WTC11 (cell line): Measurements from ENCODE around the gene KRT24. TPM values are rescaled to one million over a fixed set of nuclear protein-coding genes. Genes with fewer than 3 reads are reported as not detected.
A peak's percentile ranks its signal among the peaks of the same experiment; 100 is the strongest.

ENCODE experiments used
- ATAC-seq: fragments of 200-7000 bp; cut with Tn5 transposase; 2 replicates; pipeline ENCODE4 v1.10.0; 2021; ENCODE audit warnings: mild to moderate bottlenecking, moderate library complexity
- CTCF ChIA-PET: fragments of 300-600 bp; sonication (Branson Sonifier 250); formaldehyde crosslinking; loops from one replicate; lab custom pipeline; 2021; ENCODE audit warnings: antibody characterized with exemption; lab: Charles Lee
- POLR2A ChIA-PET: fragments of 350-600 bp; sonication (Branson Sonifier 250); formaldehyde crosslinking; loops from one replicate; lab custom pipeline; 2021; ENCODE audit warnings: antibody characterized with exemption; lab: Charles Lee
- DNase-seq: peaks from one replicate; pipeline ENCODE4 v3.0.0; 2021; ENCODE audit warnings: low spot score
- H3K27ac Mint-ChIP-seq: 2 replicates; pipeline ENCODE4 v1.8.0; 2021; ENCODE audit warnings: mixed read lengths
- H3K27me3 Mint-ChIP-seq: 2 replicates; pipeline ENCODE4 v1.8.0; 2021; ENCODE audit warnings: low read depth, mild to moderate bottlenecking, moderate library complexity, mixed read lengths
- H3K36me3 Mint-ChIP-seq: 2 replicates; pipeline ENCODE4 v1.8.0; 2021; ENCODE audit warnings: mixed read lengths
- H3K4me1 Mint-ChIP-seq: 2 replicates; pipeline ENCODE4 v1.8.0; 2022; ENCODE audit warnings: mixed read lengths
- H3K4me3 Mint-ChIP-seq: 2 replicates; pipeline ENCODE4 v1.8.0; 2021; ENCODE audit warnings: mild to moderate bottlenecking, moderate library complexity, mixed read lengths
- H3K9me3 Mint-ChIP-seq: 2 replicates; pipeline ENCODE4 v1.8.0; 2021; ENCODE audit warnings: mixed read lengths
- E2F5 ChIP-seq: sonication (generic); formaldehyde crosslinking; IDR thresholded peaks from 2 replicates; pipeline ENCODE4 v1.8.1; 2022; ENCODE audit warnings: mild to moderate bottlenecking, moderate library complexity, missing genetic modification reagents
- ERG ChIP-seq: fragments of 250-450 bp; sonication (Bioruptor Pico); IDR thresholded peaks from 2 replicates; pipeline ENCODE4 v1.8.0; 2021; ENCODE audit warnings: mild to moderate bottlenecking
- FOXJ3 ChIP-seq: sonication (generic); formaldehyde crosslinking; IDR thresholded peaks from 2 replicates; pipeline ENCODE4 v1.9.0; 2021; ENCODE audit warnings: missing genetic modification reagents, mild to moderate bottlenecking, borderline replicate concordance
- FOXP1 ChIP-seq: sonication (generic); formaldehyde crosslinking; IDR thresholded peaks from 2 replicates; pipeline ENCODE4 v1.8.0; 2022; ENCODE audit warnings: missing genetic modification reagents, mild to moderate bottlenecking, moderate library complexity, borderline replicate concordance
- GRHL2 ChIP-seq: fragments of 250-450 bp; sonication (Bioruptor Pico); IDR thresholded peaks from 2 replicates; pipeline ENCODE4 v1.8.0; 2022; ENCODE audit warnings: mild to moderate bottlenecking, moderate library complexity; ENCODE audit not compliant: insufficient replicate concordance, severe bottlenecking
- IRF1 ChIP-seq: sonication (generic); formaldehyde crosslinking; IDR thresholded peaks from 2 replicates; pipeline ENCODE4 v1.8.0; 2023; ENCODE audit warnings: missing genetic modification reagents
- JAZF1 ChIP-seq: fragments of 250-450 bp; sonication (Bioruptor Pico); IDR thresholded peaks from 2 replicates; pipeline ENCODE4 v1.9.0; 2021; ENCODE audit warnings: moderate library complexity, mild to moderate bottlenecking, inconsistent platforms
- MLX ChIP-seq: sonication (generic); formaldehyde crosslinking; IDR thresholded peaks from 2 replicates; pipeline ENCODE4 v1.8.1; 2023; ENCODE audit warnings: mild to moderate bottlenecking, missing genetic modification reagents, moderate library complexity
- NR3C1 ChIP-seq: sonication (generic); formaldehyde crosslinking; conservative IDR thresholded peaks from 2 replicates; pipeline ENCODE4 v1.8.1; 2023; ENCODE audit warnings: low read depth, mild to moderate bottlenecking, missing genetic modification reagents
- PRDM15 ChIP-seq: sonication (generic); formaldehyde crosslinking; IDR thresholded peaks from 2 replicates; pipeline ENCODE4 v1.8.0; 2022; ENCODE audit warnings: missing genetic modification reagents
- PREB ChIP-seq: sonication (generic); formaldehyde crosslinking; IDR thresholded peaks from 2 replicates; pipeline ENCODE4 v1.8.1; 2022; ENCODE audit warnings: mild to moderate bottlenecking, missing genetic modification reagents, moderate library complexity, borderline replicate concordance
- RORB ChIP-seq: fragments of 250-450 bp; sonication (Bioruptor Pico); IDR thresholded peaks from 2 replicates; pipeline ENCODE4 v1.9.0; 2021; ENCODE audit warnings: mild to moderate bottlenecking
- SMAD4 ChIP-seq: sonication (generic); formaldehyde crosslinking; IDR thresholded peaks from 2 replicates; pipeline ENCODE4 v1.8.0; 2022; ENCODE audit warnings: mild to moderate bottlenecking, missing genetic modification reagents
- TEAD4 ChIP-seq: sonication (generic); formaldehyde crosslinking; IDR thresholded peaks from 2 replicates; pipeline ENCODE4 v1.8.0; 2022; ENCODE audit warnings: mild to moderate bottlenecking, missing genetic modification reagents
- ZBTB21 ChIP-seq: sonication (generic); formaldehyde crosslinking; IDR thresholded peaks from 2 replicates; pipeline ENCODE4 v1.8.1; 2023; ENCODE audit warnings: mild to moderate bottlenecking, missing genetic modification reagents, borderline replicate concordance
- ZNF121 ChIP-seq: sonication (generic); formaldehyde crosslinking; IDR thresholded peaks from 2 replicates; pipeline ENCODE4 v1.8.0; 2023; ENCODE audit warnings: missing genetic modification reagents
- ZNF423 ChIP-seq: fragments of 250-450 bp; sonication (Bioruptor Pico); IDR thresholded peaks from 2 replicates; pipeline ENCODE4 v2.1.2; 2022; ENCODE audit warnings: mild to moderate bottlenecking, moderate library complexity
- total RNA-seq: library from RNA; stranded (reverse); gene quantifications from 3 replicates; pipeline ENCODE4 v1.2.3, GENCODE V29; 2021

Gene KRT24
- total RNA-seq, 1 experiment from 2014 or later: not detected

- peak; percentile 57; the same call in 1 of the 2 replicates for ATAC-seq
- TF ChIP-seq RORB: no peak
- no peak for TF ChIP-seq GRHL2 (CRISPR knock-in tag)
- TF ChIP-seq ZBTB21 (CRISPR knock-in tag): no peak
- TF ChIP-seq TEAD4 (CRISPR knock-in tag): no peak
- no peak for TF ChIP-seq MLX (CRISPR knock-in tag)
- TF ChIP-seq ZNF423: no peak
- no peak for TF ChIP-seq FOXJ3 (CRISPR knock-in tag)
- TF ChIP-seq SMAD4 (CRISPR knock-in tag): no peak
- no peak for TF ChIP-seq PRDM15
- no peak for TF ChIP-seq E2F5 (CRISPR knock-in tag)
- no peak for TF ChIP-seq ERG (CRISPR knock-in tag)
- no peak for TF ChIP-seq FOXP1 (CRISPR knock-in tag)
- TF ChIP-seq JAZF1 (CRISPR knock-in tag): no peak
- no peak for TF ChIP-seq NR3C1 (CRISPR knock-in tag)
- TF ChIP-seq, all 79 proteins: peak for 0
- no peak overlapping the region for H3K27ac Mint-ChIP-seq
- H3K36me3 Mint-ChIP-seq: no peaks in the 10 kb centered on the region
- H3K9me3 Mint-ChIP-seq: no peaks in the 10 kb centered on the region
- no peaks in the 10 kb centered on the region for H3K27me3 Mint-ChIP-seq
- ChIA-PET POLR2A (no interaction called here), CTCF (interaction anchor here (1.0 to 1.2 kb wide), 3 partner anchors 43 to 48 kb away, joined by 3 read pairs; no protein-coding TSS in a partner anchor)
- DNase-seq: no peak
- H3K4me1 Mint-ChIP-seq: peaks cover 16% of the 10 kb centered on the region
- no peak overlapping the region for H3K4me3 Mint-ChIP-seq
Observed at GRCh38 chr17:40663252-40663651, 40.3 kb downstream of the KRT24 start.

GRCh38 chr17:40659911-40660310 is 43.6 kb downstream of the KRT24 start:
- no peak for ATAC-seq
- Mint-ChIP-seq H3K27me3 (no peaks in the 10 kb centered on the region), H3K4me1 (peaks cover 6% of the 10 kb centered on the region), H3K27ac (no peak overlapping the region), H3K4me3 (no peak overlapping the region)
- TF ChIP-seq PREB (CRISPR knock-in tag) (no peak), MLX (CRISPR knock-in tag) (no peak), ZNF121 (CRISPR knock-in tag) (no peak), IRF1 (no peak), FOXP1 (CRISPR knock-in tag) (no peak)
- TF ChIP-seq, all 79 proteins: peak for 0
- DNase-seq: no peak
- POLR2A ChIA-PET: interaction anchor here (0.6 kb wide), 1 partner anchor 12 kb away, joined by 3 read pairs; no protein-coding TSS in a partner anchor
- Mint-ChIP-seq H3K9me3 (no peaks in the 10 kb centered on the region), H3K36me3 (no peaks in the 10 kb centered on the region)
- CTCF ChIA-PET: interaction anchor here (1.6 kb wide), 1 partner anchor 44 kb away, joined by 5 read pairs; no protein-coding TSS in a partner anchor
